Activated naive CD4-positive, alpha-beta T cell treated with anti-CD3 and anti-CD28 coated beads, Interleukin-2, amount 10 ng/mL, durations not matched to agents 7 days and 5 days (primary cell): Measurements from ENCODE around the gene FAM120A.
A peak's percentile ranks its signal among the peaks of the same experiment; 100 is the strongest.

ENCODE experiments used
- CTCF ChIA-PET: fragments of 350-600 bp; sonication (Branson Sonifier 250); formaldehyde crosslinking; loops from one replicate; lab custom pipeline; 2021; ENCODE audit warnings: antibody characterized with exemption; lab: Charles Lee
- DNase-seq: peaks from one replicate; pipeline ENCODE4 v3.0.0-alpha.2; 2020
- H3K27ac Mint-ChIP-seq: one replicate; pipeline ENCODE4 v1.8.0; 2021; ENCODE audit warnings: mild to moderate bottlenecking, moderate library complexity, mixed read lengths
- H3K27me3 Mint-ChIP-seq: one replicate; pipeline ENCODE4 v1.8.0; 2021; ENCODE audit warnings: mild to moderate bottlenecking, mixed read lengths
- H3K36me3 Mint-ChIP-seq: one replicate; pipeline ENCODE4 v1.8.0; 2021; ENCODE audit warnings: mixed read lengths
- H3K4me1 Mint-ChIP-seq: one replicate; pipeline ENCODE4 v1.8.0; 2021; ENCODE audit warnings: mixed read lengths
- H3K4me3 Mint-ChIP-seq: one replicate; pipeline ENCODE4 v1.8.0; 2021; ENCODE audit warnings: mild to moderate bottlenecking, moderate library complexity, mixed read lengths
- H3K9me3 Mint-ChIP-seq: one replicate; pipeline ENCODE4 v1.8.0; 2021; ENCODE audit warnings: mixed read lengths

The FAM120A gene

GRCh38 chr9:93573516-93573828 is 122.0 kb downstream of the FAM120A start:
- DNase-seq, result no peak
- no peak overlapping the region for H3K27ac Mint-ChIP-seq
- peaks cover 10% of the 10 kb centered on the region for H3K27me3 Mint-ChIP-seq
- peaks cover 13% of the 10 kb centered on the region for H3K36me3 Mint-ChIP-seq
- peaks cover 11% of the 10 kb centered on the region for H3K9me3 Mint-ChIP-seq
- peaks cover 26% of the 10 kb centered on the region for H3K4me1 Mint-ChIP-seq
- CTCF ChIA-PET, result no interaction called here
- peak overlapping the region; percentile 8 for H3K4me3 Mint-ChIP-seq

- Mint-ChIP-seq H3K27me3 (peaks cover 10% of the 10 kb centered on the region), H3K4me1 (peaks cover 33% of the 10 kb centered on the region), H3K36me3 (peaks cover 14% of the 10 kb centered on the region), H3K4me3 (peak overlapping the region; percentile 87), H3K9me3 (peaks cover 11% of the 10 kb centered on the region), H3K27ac (peak overlapping the region; percentile 14)
- DNase-seq, result no peak
- CTCF ChIA-PET, result interaction anchor here (1.4 kb wide), 1 partner anchor 8 kb away, joined by 3 read pairs; no protein-coding TSS in a partner anchor
These were observed 122.8 kb downstream of the FAM120A start for GRCh38 chr9:93574091-93574899.

DNA sequence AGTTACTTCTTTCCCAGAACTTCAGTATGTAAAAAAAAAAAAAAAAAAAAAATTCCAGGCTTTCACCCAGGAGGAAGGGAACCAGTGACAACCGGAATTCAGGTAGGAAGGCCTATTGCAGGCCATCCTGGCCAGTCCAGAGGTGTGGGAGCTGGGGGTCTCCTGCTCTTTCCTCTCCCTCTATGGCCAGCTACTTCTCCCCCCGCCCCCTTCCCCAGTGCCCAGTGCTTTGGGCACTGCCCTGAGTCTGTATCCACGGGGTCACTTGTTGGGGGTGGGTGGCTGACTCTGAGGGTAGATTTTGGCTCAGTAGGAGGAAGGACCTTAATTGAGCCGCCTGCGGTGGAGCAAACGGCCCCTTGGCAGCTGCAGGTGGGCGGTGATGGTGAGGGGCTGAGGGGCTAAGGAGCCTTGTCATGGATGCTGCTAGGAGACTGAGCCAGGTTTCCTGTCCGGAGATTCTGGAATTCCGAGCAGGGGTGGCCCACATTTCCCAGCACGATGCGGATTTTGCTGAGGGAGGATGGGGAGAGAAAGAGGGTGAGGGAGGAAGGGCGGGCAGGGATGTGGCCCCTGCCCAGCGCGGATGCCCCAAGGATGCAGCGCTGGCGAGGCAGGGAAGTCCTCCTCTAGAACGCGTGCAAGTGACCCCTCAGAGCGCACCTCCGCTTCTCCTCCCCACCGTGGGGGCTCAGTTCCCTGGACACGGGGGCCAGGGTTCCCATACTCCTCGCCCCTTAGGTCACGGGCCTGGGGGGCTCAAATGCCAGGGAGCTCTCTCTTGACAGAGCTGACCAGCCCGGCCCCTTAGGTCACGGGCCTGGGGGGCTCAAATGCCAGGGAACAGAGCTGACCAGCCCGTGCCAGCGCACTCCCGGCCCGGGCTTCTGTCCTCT is 123.7 kb downstream of the FAM120A start:
- no peak for DNase-seq
- Mint-ChIP-seq H3K9me3 (peaks cover 11% of the 10 kb centered on the region), H3K4me3 (peak overlapping the region; percentile 87), H3K4me1 (peaks cover 32% of the 10 kb centered on the region), H3K27ac (peak overlapping the region; percentile 91), H3K27me3 (peaks cover 10% of the 10 kb centered on the region), H3K36me3 (peaks cover 16% of the 10 kb centered on the region)
- CTCF ChIA-PET, result interaction anchor here (0.7 to 1.4 kb wide), 2 partner anchors 9 kb away, joined by 3 to 4 read pairs; no protein-coding TSS in a partner anchor

GRCh38 chr9:93575796-93576257 is 124.3 kb downstream of the FAM120A start:
- Mint-ChIP-seq H3K27me3 (peaks cover 10% of the 10 kb centered on the region), H3K36me3 (peaks cover 9% of the 10 kb centered on the region), H3K27ac (peak overlapping the region; percentile 91), H3K4me1 (peaks cover 36% of the 10 kb centered on the region), H3K4me3 (peak overlapping the region; percentile 87), H3K9me3 (peaks cover 5% of the 10 kb centered on the region)
- DNase-seq, result peak; percentile 72
- CTCF ChIA-PET, result interaction anchor here (0.7 kb wide), 1 partner anchor 10 kb away, joined by 4 read pairs; no protein-coding TSS in a partner anchor

- peaks cover 38% of the 10 kb centered on the region for H3K4me1 Mint-ChIP-seq
These were observed 125.0 kb downstream of the FAM120A start, which contains the start of gene PHF2 for GRCh38 chr9:93576258-93577077. TSS of gene PHF2 (plus strand) at chr9:93576584. CDS start at chr9:93576774, 190 bp downstream.

DNA sequence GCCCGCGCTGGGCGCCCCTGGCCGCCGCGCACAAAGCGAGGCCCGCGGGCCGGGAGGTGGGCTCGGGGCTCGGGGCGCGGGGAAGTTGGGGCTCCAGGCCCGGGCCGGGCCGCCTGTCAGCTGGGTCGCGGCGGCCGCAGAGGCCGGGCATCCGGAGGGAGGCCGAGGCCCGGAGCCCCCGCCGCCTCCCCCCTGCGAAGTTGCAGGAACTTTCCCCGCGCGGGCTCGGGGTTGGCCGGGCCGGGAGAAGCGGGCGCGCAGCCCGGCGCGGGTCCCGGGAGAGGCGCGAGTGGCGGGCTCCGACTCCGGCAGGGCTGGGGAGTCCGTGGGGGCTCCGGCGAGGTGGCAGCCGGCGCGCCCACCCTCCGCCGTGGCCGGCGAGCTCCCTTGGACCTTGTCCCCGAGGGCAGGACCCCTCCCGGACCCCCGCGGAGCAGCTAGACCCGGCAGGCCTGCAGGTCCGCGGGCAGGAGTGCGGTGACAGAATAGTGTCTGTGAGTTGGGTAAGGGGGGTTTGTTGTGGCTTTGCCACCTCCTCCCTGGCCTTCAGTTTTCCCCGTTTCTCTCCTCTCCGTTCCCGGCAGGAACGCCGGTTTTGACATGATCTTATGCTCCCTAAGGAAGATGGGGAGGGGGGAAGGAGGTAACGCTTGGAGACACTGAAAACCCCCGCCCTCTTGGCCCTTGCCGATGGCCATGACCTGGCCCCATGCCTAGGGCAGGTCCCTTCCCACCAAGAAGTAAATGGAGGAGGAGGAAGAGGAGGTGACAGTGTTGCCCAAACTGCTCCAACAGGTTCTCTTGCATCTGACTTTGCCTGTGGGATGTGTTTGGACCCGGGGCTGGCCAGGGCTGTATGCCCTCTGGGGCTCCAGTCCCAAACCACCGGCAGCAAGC is 125.8 kb downstream of the FAM120A start:
- CTCF ChIA-PET, result interaction anchor here (3.0 kb wide), 1 partner anchor 11 kb away, joined by 12 read pairs; no protein-coding TSS in a partner anchor
- Mint-ChIP-seq H3K27me3 (peaks cover 10% of the 10 kb centered on the region), H3K36me3 (peaks cover 3% of the 10 kb centered on the region), H3K4me3 (peak overlapping the region; percentile 83), H3K4me1 (peaks cover 38% of the 10 kb centered on the region), H3K9me3 (no peaks in the 10 kb centered on the region), H3K27ac (peak overlapping the region; percentile 84)
- peak; percentile 52 for DNase-seq

More at GRCh38 chr9:93576258-93577077, 125.0 kb downstream of the FAM120A start, which contains the start of gene PHF2:
- Mint-ChIP-seq H3K9me3 (no peaks in the 10 kb centered on the region), H3K4me3 (peak within 1 kb of the TSS; percentile 87), H3K27ac (peak within 1 kb of the TSS; percentile 91), H3K27me3 (peaks cover 10% of the 10 kb centered on the region), H3K36me3 (peaks cover 3% of the 10 kb centered on the region)
- CTCF ChIA-PET, result interaction anchor here (3.0 kb wide), 1 partner anchor 10 kb away, joined by 12 read pairs; no protein-coding TSS in a partner anchor
- DNase-seq, result peak; percentile 56

GRCh38 chr9:93577975-93578682 is 126.6 kb downstream of the FAM120A start:
- Mint-ChIP-seq H3K9me3 (peaks cover 3% of the 10 kb centered on the region), H3K4me3 (peak overlapping the region; percentile 83), H3K27ac (peak overlapping the region; percentile 84), H3K4me1 (peaks cover 42% of the 10 kb centered on the region), H3K36me3 (peaks cover 8% of the 10 kb centered on the region), H3K27me3 (peaks cover 6% of the 10 kb centered on the region)
- DNase-seq, result no peak
- CTCF ChIA-PET, result interaction anchor here (3.0 kb wide), 1 partner anchor 11 kb away, joined by 12 read pairs; no protein-coding TSS in a partner anchor

DNA sequence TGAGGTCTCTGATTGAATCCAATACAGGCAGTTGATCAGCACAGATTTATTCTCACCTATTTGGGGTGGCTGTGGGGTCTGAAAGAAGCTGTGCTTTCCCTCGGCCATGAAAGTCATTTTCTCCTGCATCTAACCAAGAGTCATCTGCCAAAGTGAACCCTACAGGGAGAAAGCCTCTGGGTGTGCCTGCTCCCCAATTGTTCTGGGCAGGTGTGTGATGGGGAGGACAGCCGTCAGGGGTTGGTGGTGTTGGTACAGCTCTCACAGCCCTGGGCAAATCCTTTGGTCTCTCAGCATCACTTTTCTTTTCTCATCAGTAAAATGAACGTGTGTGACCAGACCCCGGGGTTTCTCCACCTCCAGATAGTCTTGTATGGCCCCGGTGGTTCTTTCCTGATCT is 127.4 kb downstream of the FAM120A start:
- peaks cover 5% of the 10 kb centered on the region for H3K9me3 Mint-ChIP-seq
- no peak overlapping the region for H3K4me3 Mint-ChIP-seq

GRCh38 chr9:93579711-93580516 is 128.4 kb downstream of the FAM120A start:
- Mint-ChIP-seq H3K9me3 (peaks cover 13% of the 10 kb centered on the region), H3K27ac (no peak overlapping the region), H3K4me1 (peaks cover 38% of the 10 kb centered on the region), H3K36me3 (peaks cover 18% of the 10 kb centered on the region), H3K4me3 (peak overlapping the region; percentile 19), H3K27me3 (peaks cover 3% of the 10 kb centered on the region)
- CTCF ChIA-PET, result interaction anchor here (1.2 to 3.0 kb wide), 2 partner anchors 13 kb away, joined by 4 to 12 read pairs; no protein-coding TSS in a partner anchor
- DNase-seq, result no peak

More for the DNA sequence above, 127.4 kb downstream of the FAM120A start:
- H3K4me1 Mint-ChIP-seq, result peaks cover 44% of the 10 kb centered on the region
- peaks cover 3% of the 10 kb centered on the region for H3K27me3 Mint-ChIP-seq
- H3K36me3 Mint-ChIP-seq, result peaks cover 10% of the 10 kb centered on the region
- DNase-seq, result no peak
- CTCF ChIA-PET, result interaction anchor here (0.6 to 3.0 kb wide), 2 partner anchors 12 to 580 kb away, joined by 5 to 12 read pairs; no protein-coding TSS in a partner anchor
- no peak overlapping the region for H3K27ac Mint-ChIP-seq

DNA sequence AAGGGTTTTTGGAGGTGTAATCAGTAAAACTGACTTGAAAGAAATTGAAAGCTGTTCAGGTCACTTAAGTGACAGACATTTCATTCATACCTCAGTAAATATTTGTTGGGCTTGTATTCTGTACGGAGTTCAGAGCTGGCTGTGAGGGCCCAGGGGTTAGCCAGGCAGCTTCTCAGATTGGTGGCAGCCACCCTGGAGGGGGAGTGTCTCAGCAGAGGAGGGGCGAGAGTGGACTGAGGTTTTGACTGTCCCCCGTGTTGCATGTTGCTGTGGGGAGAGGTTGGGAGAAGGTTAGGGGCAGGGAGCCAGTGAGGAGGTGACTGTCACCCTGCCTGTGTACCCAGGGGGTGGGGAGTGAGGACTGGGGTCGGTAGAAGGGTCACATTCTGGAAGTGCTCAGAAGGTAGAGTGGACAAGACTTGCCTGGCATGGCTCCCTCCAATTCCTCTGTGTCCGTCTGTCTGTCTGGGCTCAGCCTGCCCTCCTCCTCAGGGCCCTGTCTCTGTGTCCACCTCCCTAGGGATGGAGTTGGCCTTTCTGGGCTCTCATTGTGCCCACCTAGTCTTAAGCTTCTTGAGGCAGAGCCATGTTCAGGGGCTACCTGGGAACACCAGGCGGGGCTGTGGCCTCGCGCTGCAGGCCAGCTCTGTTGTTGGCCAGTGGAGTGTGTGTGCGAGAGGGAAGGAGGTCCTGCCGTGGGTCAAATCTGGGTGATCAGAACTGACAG is 129.3 kb downstream of the FAM120A start:
- H3K9me3 Mint-ChIP-seq, result peaks cover 16% of the 10 kb centered on the region
- peaks cover 31% of the 10 kb centered on the region for H3K4me1 Mint-ChIP-seq
- DNase-seq, result no peak
- H3K4me3 Mint-ChIP-seq, result no peak overlapping the region
- no peak overlapping the region for H3K27ac Mint-ChIP-seq
- H3K27me3 Mint-ChIP-seq, result peaks cover 3% of the 10 kb centered on the region
- CTCF ChIA-PET, result interaction anchor here (1.2 kb wide), 1 partner anchor 14 kb away, joined by 4 read pairs; no protein-coding TSS in a partner anchor
- H3K36me3 Mint-ChIP-seq, result peaks cover 21% of the 10 kb centered on the region

- Mint-ChIP-seq H3K27me3 (peaks cover 3% of the 10 kb centered on the region), H3K4me1 (peaks cover 31% of the 10 kb centered on the region), H3K9me3 (peaks cover 16% of the 10 kb centered on the region), H3K36me3 (peaks cover 21% of the 10 kb centered on the region), H3K4me3 (no peak overlapping the region), H3K27ac (no peak overlapping the region)
- CTCF ChIA-PET, result no interaction called here
- DNase-seq, result no peak
These were observed 130.6 kb downstream of the FAM120A start for GRCh38 chr9:93582115-93582514.
